NCI-H226 (cell line): Measurements from ENCODE around the gene CPSF4L.

Experiments used
- DNase-seq: peaks from one replicate; pipeline ENCODE4 v3.0.0-alpha.2; 2015

Gene CPSF4L

DNA sequence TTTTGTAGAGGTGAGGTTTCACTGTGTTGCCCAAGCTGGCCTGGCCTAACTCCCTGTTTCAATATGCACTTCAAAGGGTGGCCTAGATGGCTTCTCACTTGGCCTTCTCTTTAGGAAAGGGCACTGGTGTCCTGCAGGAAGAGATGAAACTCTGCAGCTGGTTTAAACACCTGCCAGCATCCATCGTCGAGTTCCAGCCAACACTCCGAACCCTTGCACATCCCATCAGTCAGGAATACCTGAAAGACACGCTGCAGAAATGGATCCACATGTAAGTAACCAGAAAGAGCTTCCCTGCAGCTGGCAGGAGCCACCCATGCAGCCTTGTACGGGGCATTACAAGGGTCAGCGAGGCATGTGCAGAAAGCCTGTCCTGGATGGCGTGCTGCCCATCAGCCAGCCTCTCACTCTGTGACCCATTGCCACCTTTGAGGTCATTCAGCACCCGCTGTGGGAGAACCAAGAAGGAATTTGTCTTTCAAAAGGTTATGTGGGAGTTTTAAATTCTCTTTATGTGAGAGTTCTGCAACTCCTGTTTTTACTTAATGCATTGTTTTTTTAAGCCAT lies 61.8 kb downstream of the CPSF4L start:
- no peak for DNase-seq

- no peak for DNase-seq
These were observed 62.8 kb downstream of the CPSF4L start for GRCh38 chr17:73198930-73199260.
